BLaER1 (cell line): ENCODE results near the gene ATXN7L3.

ENCODE experiments used
- H3K27ac ChIP-seq: shearing (Covaris generic); formaldehyde crosslinking; 2 replicates; pipeline ENCODE4 v1.8.1; 2022
- H3K27me3 ChIP-seq: shearing (Covaris generic); formaldehyde crosslinking; 2 replicates; pipeline ENCODE4 v1.8.1; 2022
- H3K36me3 ChIP-seq: shearing (Covaris generic); formaldehyde crosslinking; 2 replicates; pipeline ENCODE4 v1.8.1; 2022
- H3K4me1 ChIP-seq: shearing (Covaris generic); formaldehyde crosslinking; 2 replicates; pipeline ENCODE4 v1.8.1; 2022
- H3K4me2 ChIP-seq: shearing (Covaris generic); formaldehyde crosslinking; 2 replicates; pipeline ENCODE4 v1.8.1; 2022
- H3K4me3 ChIP-seq: shearing (Covaris generic); formaldehyde crosslinking; 2 replicates; pipeline ENCODE4 v1.8.1; 2022
- H3K9ac ChIP-seq: shearing (Covaris generic); formaldehyde crosslinking; 2 replicates; pipeline ENCODE4 v1.8.1; 2022
- H3K9me3 ChIP-seq: shearing (Covaris generic); formaldehyde crosslinking; 2 replicates; pipeline ENCODE4 v1.8.1; 2022
- H4K20me1 ChIP-seq: shearing (Covaris generic); formaldehyde crosslinking; 2 replicates; pipeline ENCODE4 v1.8.1; 2022
- Cebpa-rat ChIP-seq: shearing (Covaris generic); IDR thresholded peaks from 2 replicates; pipeline ENCODE4 v1.8.1; 2022

Gene ATXN7L3

GRCh38 chr17:44218344-44219107 lies 18.8 kb upstream of the ATXN7L3 start:
- peak overlapping the region; percentile 92 for H3K4me2 ChIP-seq
- peaks cover 53% of the 10 kb centered on the region for H3K4me1 ChIP-seq
- TF ChIP-seq Cebpa-rat, result no peak

GRCh38 chr17:44217738-44218343 lies 18.2 kb upstream of the ATXN7L3 start:
- TF ChIP-seq Cebpa-rat, result no peak
- H3K27ac ChIP-seq, result peak overlapping the region; percentile 99
- H3K27me3 ChIP-seq, result no peaks in the 10 kb centered on the region
- peaks cover 54% of the 10 kb centered on the region for H4K20me1 ChIP-seq
- peak overlapping the region; percentile 92 for H3K4me2 ChIP-seq
- H3K9me3 ChIP-seq, result no peaks in the 10 kb centered on the region
- peak overlapping the region; percentile 99 for H3K9ac ChIP-seq
- H3K4me1 ChIP-seq, result peaks cover 59% of the 10 kb centered on the region
- peak overlapping the region; percentile 95 for H3K4me3 ChIP-seq
- peaks cover 45% of the 10 kb centered on the region for H3K36me3 ChIP-seq

More at GRCh38 chr17:44218344-44219107, 18.8 kb upstream of the ATXN7L3 start:
- H3K27me3 ChIP-seq, result no peaks in the 10 kb centered on the region
- H3K27ac ChIP-seq, result peak overlapping the region; percentile 99
- H3K9ac ChIP-seq, result peak overlapping the region; percentile 99
- peaks cover 38% of the 10 kb centered on the region for H3K36me3 ChIP-seq
- H3K4me3 ChIP-seq, result peak overlapping the region; percentile 95
- H3K9me3 ChIP-seq, result no peaks in the 10 kb centered on the region
- peaks cover 48% of the 10 kb centered on the region for H4K20me1 ChIP-seq

- Histone ChIP-seq H3K4me2 (peak overlapping the region; percentile 92), H3K4me1 (peaks cover 60% of the 10 kb centered on the region), H3K9me3 (no peaks in the 10 kb centered on the region), H3K36me3 (peaks cover 55% of the 10 kb centered on the region), H3K27ac (peak overlapping the region; percentile 99; the same call in 1 of the 2 replicates), H3K4me3 (peak overlapping the region; percentile 95), H3K27me3 (no peaks in the 10 kb centered on the region), H3K9ac (peak overlapping the region; percentile 99), H4K20me1 (peaks cover 60% of the 10 kb centered on the region)
- no peak for TF ChIP-seq Cebpa-rat
Observed at GRCh38 chr17:44216694-44217093, 17.0 kb upstream of the ATXN7L3 start.

GRCh38 chr17:44216173-44216572 lies 16.5 kb upstream of the ATXN7L3 start:
- Histone ChIP-seq H3K4me1 (peaks cover 66% of the 10 kb centered on the region), H3K27ac (peak overlapping the region; percentile 99), H4K20me1 (peaks cover 65% of the 10 kb centered on the region), H3K4me2 (peak overlapping the region; percentile 92), H3K9me3 (no peaks in the 10 kb centered on the region), H3K4me3 (peak overlapping the region; percentile 95), H3K9ac (peak overlapping the region; percentile 99), H3K36me3 (peaks cover 60% of the 10 kb centered on the region), H3K27me3 (no peaks in the 10 kb centered on the region)
- no peak for TF ChIP-seq Cebpa-rat

GRCh38 chr17:44214896-44215295 lies 15.2 kb upstream of the ATXN7L3 start:
- no peaks in the 10 kb centered on the region for H3K27me3 ChIP-seq
- H3K36me3 ChIP-seq, result peaks cover 70% of the 10 kb centered on the region
- H3K9ac ChIP-seq, result peak overlapping the region; percentile 27; the same call in 1 of the 2 replicates
- TF ChIP-seq Cebpa-rat, result no peak
- no peak overlapping the region for H3K4me3 ChIP-seq
- H3K4me2 ChIP-seq, result no peak overlapping the region
- no peaks in the 10 kb centered on the region for H3K9me3 ChIP-seq
- H3K27ac ChIP-seq, result no peak overlapping the region
- H3K4me1 ChIP-seq, result peaks cover 78% of the 10 kb centered on the region
- H4K20me1 ChIP-seq, result peaks cover 76% of the 10 kb centered on the region

- Histone ChIP-seq H4K20me1 (peaks cover 83% of the 10 kb centered on the region), H3K9ac (no peak overlapping the region; the same call in 1 of the 2 replicates), H3K4me2 (no peak overlapping the region), H3K4me3 (no peak overlapping the region), H3K27me3 (no peaks in the 10 kb centered on the region), H3K36me3 (peaks cover 77% of the 10 kb centered on the region), H3K27ac (no peak overlapping the region), H3K4me1 (peaks cover 80% of the 10 kb centered on the region), H3K9me3 (no peaks in the 10 kb centered on the region)
- no peak for TF ChIP-seq Cebpa-rat
Observed at GRCh38 chr17:44214230-44214494, 14.5 kb upstream of the ATXN7L3 start.

GRCh38 chr17:44213403-44214229 lies 13.9 kb upstream of the ATXN7L3 start:
- H3K9ac ChIP-seq, result peak overlapping the region; percentile 52
- H3K4me3 ChIP-seq, result no peak overlapping the region
- peaks cover 80% of the 10 kb centered on the region for H3K4me1 ChIP-seq
- H3K27me3 ChIP-seq, result no peaks in the 10 kb centered on the region
- H3K4me2 ChIP-seq, result peak overlapping the region; percentile 18
- H4K20me1 ChIP-seq, result peaks cover 84% of the 10 kb centered on the region
- H3K36me3 ChIP-seq, result peaks cover 82% of the 10 kb centered on the region
- 0 out of 2 replicates have a peak overlapping the region, but pooled peaks have one; percentile 12 for H3K27ac ChIP-seq
- no peaks in the 10 kb centered on the region for H3K9me3 ChIP-seq
- no peak for TF ChIP-seq Cebpa-rat

- Histone ChIP-seq H3K4me1 (peaks cover 80% of the 10 kb centered on the region), H3K9me3 (no peaks in the 10 kb centered on the region), H3K36me3 (peaks cover 91% of the 10 kb centered on the region), H3K4me3 (no peak overlapping the region), H4K20me1 (peaks cover 79% of the 10 kb centered on the region), H3K4me2 (peak overlapping the region; percentile 18), H3K27me3 (no peaks in the 10 kb centered on the region), H3K27ac (peak overlapping the region; percentile 12; the same call in 1 of the 2 replicates), H3K9ac (peak overlapping the region; percentile 52)
- no peak for TF ChIP-seq Cebpa-rat
Observed at GRCh38 chr17:44212507-44213402, 13.1 kb upstream of the ATXN7L3 start.
